GM12878 (cell line): Measurements from ENCODE around the gene VDR. TPM values are rescaled to one million over a fixed set of nuclear protein-coding genes. Genes with fewer than 3 reads are reported as not detected.

Source experiments
- ATAC-seq: fragments of 200-7000 bp; cut with Tn5 transposase; 3 replicates; pipeline ENCODE4 v1.9.1; 2020; ENCODE audit warnings: mild to moderate bottlenecking, moderate library complexity
- BruUV-seq: library from RNA; stranded (reverse); fragments of 400-500 nt; replicated peaks from 2 replicates; lab custom pipeline; 2021; lab: Mats Ljungman, UMichigan
- CTCF ChIA-PET: fragments of 300-600 bp; sonication (Branson Sonifier 250); formaldehyde crosslinking; extraction: SDS; loops from one replicate; lab custom pipeline; 2021; ENCODE audit warnings: inconsistent platforms; lab: Yijun Ruan, JAX
- POLR2A ChIA-PET: fragments of 350-600 bp; formaldehyde crosslinking; extraction: SDS; loops from one replicate; lab custom pipeline; 2021; ENCODE audit warnings: inconsistent platforms; lab: Charles Lee
- RAD21 ChIA-PET: fragments of 300-600 bp; sonication (Branson Sonifier 250); formaldehyde crosslinking; loops from one replicate; lab custom pipeline; 2023; ENCODE audit warnings: antibody characterized with exemption; ENCODE audit not compliant: unreplicated experiment; lab: Charles Lee
- SMC1A ChIA-PET: fragments of 300-600 bp; sonication (Branson Sonifier 250); formaldehyde crosslinking; loops from one replicate; lab custom pipeline; 2023; ENCODE audit not compliant: unreplicated experiment, uncharacterized antibody; lab: Charles Lee
- DNase-seq: peaks from one replicate; pipeline ENCODE4 v3.0.0-alpha.2; 2011; ENCODE audit warnings: low read depth, low spot score
- FAIRE-seq: peaks from 3 replicates; lab custom pipeline; 2011; peaks lifted over from hg19 to GRCh38; lab: Jason Lieb, UNC
- H2AFZ ChIP-seq: 2 replicates; pipeline ENCODE4 v1.6.0; 2011; ENCODE audit warnings: low read depth, low read length, control low read depth; ENCODE audit not compliant: control insufficient read depth
- H3K27ac ChIP-seq: 2 replicates; pipeline ENCODE4 v1.5.1; 2011; ENCODE audit warnings: control low read depth; ENCODE audit not compliant: control insufficient read depth, insufficient read depth
- H3K27me3 ChIP-seq, 2 experiments: replicated peaks in 1 of 2; 2 replicates each; pipeline versions ENCODE4 v1.6.0 to v1.6.1; 2011; ENCODE audit warnings: low read length in 1 of 2; ENCODE audit not compliant: control insufficient read depth in 2 of 2, insufficient read depth in 2 of 2
- H3K36me3 ChIP-seq, 2 experiments: 2 replicates each; pipeline ENCODE4 v1.5.1; 2011; ENCODE audit warnings: low read length in 1 of 2; ENCODE audit not compliant: control insufficient read depth in 2 of 2, insufficient read depth in 2 of 2
- H3K4me1 ChIP-seq: 2 replicates; pipeline ENCODE4 v1.6.1; 2011; ENCODE audit warnings: mild to moderate bottlenecking, low read length, moderate library complexity, mixed read lengths; ENCODE audit not compliant: control insufficient read depth, insufficient read depth
- H3K4me2 ChIP-seq: 2 replicates; pipeline ENCODE4 v1.6.0; 2011; ENCODE audit warnings: control low read depth; ENCODE audit not compliant: control insufficient read depth, insufficient read depth
- H3K4me3 ChIP-seq: fragments of 200-600 bp; sonication (generic); 2 replicates; pipeline ENCODE4 v1.5.1; 2016
- H3K79me2 ChIP-seq: 2 replicates; pipeline ENCODE4 v1.6.0; 2011; ENCODE audit warnings: low read length; ENCODE audit not compliant: control insufficient read depth, insufficient read depth
- H3K9ac ChIP-seq: 2 replicates; pipeline ENCODE4 v1.8.0; 2011; ENCODE audit warnings: low read length, control low read depth, mixed read lengths; ENCODE audit not compliant: control insufficient read depth, insufficient read depth
- H3K9me3 ChIP-seq: replicated peaks from 3 replicates; pipeline ENCODE4 v1.5.1; 2011; ENCODE audit warnings: mild to moderate bottlenecking, low read length; ENCODE audit not compliant: control insufficient read depth, insufficient read depth
- H4K20me1 ChIP-seq: 2 replicates; pipeline ENCODE4 v1.6.0; 2011; ENCODE audit not compliant: control insufficient read depth, insufficient read depth
- BCL3 ChIP-seq: IDR thresholded peaks from 2 replicates; pipeline ENCODE4 v1.6.1; 2011; ENCODE audit warnings: borderline replicate concordance, low read depth, mild to moderate bottlenecking, moderate library complexity, low read length; ENCODE audit not compliant: insufficient read depth, poor library complexity, severe bottlenecking
- ELK1 ChIP-seq: IDR thresholded peaks from 2 replicates; pipeline ENCODE4 v1.6.1; 2012; ENCODE audit warnings: low read depth, low read length, improper control_type of control experiment
- GABPA ChIP-seq: IDR thresholded peaks from 2 replicates; pipeline ENCODE4 v1.6.1; 2014; ENCODE audit warnings: antibody characterized with exemption, low read depth, mild to moderate bottlenecking, inconsistent platforms
- IKZF2 ChIP-seq, 2 experiments: fragments of 450-650 bp; IDR thresholded peaks; 2 replicates each; pipeline ENCODE4 v1.6.1; 2017; ENCODE audit warnings: mild to moderate bottlenecking in 2 of 2, moderate library complexity in 2 of 2
- NFYA ChIP-seq: IDR thresholded peaks from 2 replicates; pipeline ENCODE4 v1.6.1; 2011; ENCODE audit warnings: low read depth, mild to moderate bottlenecking, low read length, improper control_type of control experiment, borderline replicate concordance
- POU2F2 ChIP-seq: IDR thresholded peaks from 3 replicates; pipeline ENCODE4 v1.6.1; 2011; ENCODE audit warnings: low read depth, mild to moderate bottlenecking, low read length, borderline replicate concordance
- PRDM15 ChIP-seq: fragments of 450-650 bp; formaldehyde crosslinking; IDR thresholded peaks from 2 replicates; pipeline ENCODE4 v1.4.0; 2020; ENCODE audit warnings: mild to moderate bottlenecking, moderate library complexity
- TCF12 ChIP-seq: IDR thresholded peaks from 2 replicates; pipeline ENCODE4 v1.6.1; 2011; ENCODE audit warnings: low read depth, mild to moderate bottlenecking, low read length
- TCF3 ChIP-seq: IDR thresholded peaks from 2 replicates; pipeline ENCODE4 v1.6.1; 2012; ENCODE audit warnings: low read depth, mild to moderate bottlenecking, low read length, borderline replicate concordance; ENCODE audit not compliant: insufficient read depth
- ZBTB33 ChIP-seq: fragments of 450-650 bp; IDR thresholded peaks from 2 replicates; pipeline ENCODE4 v1.6.1; 2017; ENCODE audit warnings: mild to moderate bottlenecking
- ZBTB4 ChIP-seq: fragments of 450-650 bp; formaldehyde crosslinking; IDR thresholded peaks from 2 replicates; pipeline ENCODE4 v1.4.0; 2022; ENCODE audit warnings: mild to moderate bottlenecking, moderate library complexity
- ZNF622 ChIP-seq: fragments of 450-650 bp; IDR thresholded peaks from 2 replicates; pipeline ENCODE4 v1.6.1; 2017; ENCODE audit warnings: mild to moderate bottlenecking, inconsistent platforms
- WGBS: methylation state at CpG from one replicate; pipeline ENCODE4 v1.1.6; 2016; ENCODE audit warnings: low lambda C conversion rate; ENCODE audit not compliant: insufficient replicate concordance, insufficient coverage; ENCODE audit errors: missing lambda C conversion rate; 5-methylcytosine and 5-hydroxymethylcytosine counted together
- in situ Hi-C: fragments of 300-500 bp; cut with MboI; formaldehyde crosslinking; loops from 9 replicates; pipeline ENCODE4 v1.14.3; 2018; ENCODE audit warnings: mixed read lengths
- intact Hi-C: fragments of 100-400 bp; cut with micrococcal nuclease; formaldehyde crosslinking; loops from one replicate; pipeline ENCODE4 v1.14.2; 2022; ENCODE audit not compliant: unreplicated experiment
- polyA plus RNA-seq, 11 experiments: library from polyadenylated mRNA; depleted of rRNA in 4 of 11; unstranded in 6 of 11; stranded (reverse) in 5 of 11; fragments of >200 nt; fragmentation: Nextera tagmentation in 4 of 11; fragmentation: Illumina TruSeq in 1 of 11; extraction: Ambion mirVana in 4 of 11; extraction: Trizol in 1 of 11; gene quantifications; 1 replicate in 1 of 11; 2 replicates in 10 of 11; pipeline versions ENCODE4 v1.2.1 to v1.2.3, GENCODE V29; 2011 to 2016; ENCODE audit warnings: inconsistent platforms in 2 of 11, missing spikeins in 2 of 11, low read depth in 1 of 11
- total RNA-seq, 4 experiments: library from RNA; depleted of rRNA in 3 of 4; stranded (reverse); fragments of >200 nt in 3 of 4; fragmentation: Illumina TruSeq in 1 of 4; extraction: Trizol in 1 of 4; gene quantifications; 2 replicates each; pipeline versions ENCODE4 v1.2.1 to v1.2.3, GENCODE V29; 2013 to 2021

Gene VDR
- total and polyA plus RNA-seq, 10 of the 15 experiments (the other 5 are each of a cell fraction or from before 2014, with no cell fraction given), result 0.27 to 7.9 (median 3.0) TPM

GRCh38 chr12:47855502-47855901, 49.3 kb downstream of the VDR start:
- no peaks in the 10 kb centered on the region for H3K36me3 ChIP-seq
- SMC1A ChIA-PET, result interaction anchor here (0.8 to 1.4 kb wide), 2 partner anchors 25 to 100 kb away, joined by 3 to 4 read pairs; no protein-coding TSS in a partner anchor
- no peaks in the 10 kb centered on the region for H3K4me1 ChIP-seq
- no peak overlapping the region for H3K4me3 ChIP-seq
- in situ Hi-C loops (no loop called here), intact Hi-C loops (no loop called here)
- ATAC-seq, result no peak
- no peak overlapping the region for H3K27ac ChIP-seq
- no peak overlapping the region for H2AFZ ChIP-seq
- H3K79me2 ChIP-seq, result no peaks in the 10 kb centered on the region
- CTCF ChIA-PET, result interaction anchor here (0.7 to 1.1 kb wide), 3 partner anchors 8 to 18 kb away, joined by 3 read pairs; no protein-coding TSS in a partner anchor
- no peak overlapping the region for H3K9ac ChIP-seq
- no peaks in the 10 kb centered on the region for H4K20me1 ChIP-seq
- FAIRE-seq, result no peak
- no peak overlapping the region for H3K4me2 ChIP-seq
- no peaks in the 10 kb centered on the region for H3K9me3 ChIP-seq
- RAD21 ChIA-PET, result no interaction called here
- DNase-seq, result no peak
- BruUV-seq, result no TSS peak
- H3K27me3 ChIP-seq, result no peaks in the 10 kb centered on the region
- WGBS, result 27% methylated on average over 2 of the region's 2 CpGs
- POLR2A ChIA-PET, result no interaction called here
- TF ChIP-seq TCF3 (no peak), TCF12 (no peak), IKZF2 (IDR thresholded peaks at IDR 0.05) (no peak), ELK1 (no peak), NFYA (no peak), BCL3 (no peak), POU2F2 (no peak), ZNF622 (no peak), PRDM15 (CRISPR knock-in tag) (no peak), ZBTB33 (no peak), ZBTB4 (CRISPR knock-in tag) (no peak), GABPA (no peak)
